ENCODE results near the gene AAMP. TPM values are rescaled to one million over a fixed set of nuclear protein-coding genes. Genes with fewer than 3 reads are reported as not detected.

AAMP gene
- total and polyA plus RNA-seq, 4 donors, result 63.6 to 116 (median 74.6) TPM

DNA sequence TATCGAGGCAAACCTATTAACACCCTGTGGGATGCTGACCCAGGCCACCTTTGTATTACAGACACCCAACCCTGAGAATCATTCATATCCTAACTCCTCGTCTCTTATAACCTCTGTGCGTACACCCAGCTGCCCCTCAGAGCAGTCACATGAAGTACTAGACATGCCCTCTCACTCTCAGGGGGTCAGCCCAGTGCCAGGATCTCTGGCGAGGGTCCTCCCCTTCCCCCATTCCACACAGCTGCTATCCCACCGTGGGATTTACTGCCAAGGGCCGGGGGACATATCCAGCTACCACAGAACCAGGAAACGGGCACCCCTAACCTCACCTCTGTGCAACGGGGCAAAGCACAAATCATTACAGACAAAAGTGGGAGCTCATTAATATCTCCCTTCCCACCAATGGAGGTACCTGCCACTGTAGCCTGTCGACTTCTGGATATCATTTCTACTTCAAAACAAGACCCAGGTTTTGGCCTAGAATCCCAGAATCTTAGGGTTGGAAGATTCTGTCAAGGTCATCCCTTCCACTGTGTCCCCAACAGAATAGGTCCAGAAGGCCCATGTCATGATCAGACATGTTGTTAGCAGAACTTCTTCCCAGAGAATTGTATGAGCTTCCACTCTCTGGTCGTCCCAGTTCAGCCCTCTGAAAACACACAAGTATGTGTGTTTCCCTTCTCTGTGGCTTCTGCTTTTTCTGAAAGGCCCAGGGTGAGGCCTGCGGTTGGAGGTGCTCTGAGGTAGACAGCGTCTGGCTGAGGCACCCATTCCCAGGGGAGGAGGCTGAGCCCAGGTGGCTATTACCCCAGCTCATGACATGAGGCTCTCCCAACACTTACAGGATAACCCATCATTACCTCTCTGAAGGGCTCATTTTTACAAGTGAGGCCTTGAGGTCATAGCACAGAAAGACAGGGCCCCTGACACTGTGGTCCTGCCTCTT lies 20.7 kb upstream of the AAMP start:
- peak; percentile 49 for DNase-seq (ENCODE audit: low spot score)
- 52% methylated on average over 12 of the region's 12 CpGs for WGBS
- Histone ChIP-seq H3K9me3 (ENCODE audit: control insufficient read depth in 4 of 4, low read length in 3 of 4) (no peaks in the 10 kb centered on the region), H3K27me3 (ENCODE audit: control insufficient read depth in 4 of 4, insufficient read depth in 4 of 4, low read length in 3 of 4) (no peaks in the 10 kb centered on the region), H3K4me3 (ENCODE audit: low read depth in 1 of 3, low read length in 3 of 3) (peak overlapping the region; percentile 10 to 89 (median 69)), H3K4me1 (ENCODE audit: control insufficient read depth in 4 of 4, insufficient read depth in 4 of 4, low read length in 3 of 4) (peaks cover 29 to 70% (median 55%) of the 10 kb centered on the region in 4 donors), H3K9ac (ENCODE audit: low read depth in 1 of 2, low read length in 2 of 2) (peak overlapping the region; percentile 69 to 86), H3K36me3 (ENCODE audit: control insufficient read depth in 4 of 4, insufficient read depth in 3 of 4, low read depth in 1 of 4, low read length in 3 of 4) (no peaks in the 10 kb centered on the region), H3K27ac (ENCODE audit: low read depth in 1 of 2, low read length in 2 of 2) (peak overlapping the region; percentile 98 to 99)
- no peak for TF ChIP-seq EGR1 (IDR thresholded peaks at IDR 0.05; ENCODE audit: low read depth in 2 of 2)

DNA sequence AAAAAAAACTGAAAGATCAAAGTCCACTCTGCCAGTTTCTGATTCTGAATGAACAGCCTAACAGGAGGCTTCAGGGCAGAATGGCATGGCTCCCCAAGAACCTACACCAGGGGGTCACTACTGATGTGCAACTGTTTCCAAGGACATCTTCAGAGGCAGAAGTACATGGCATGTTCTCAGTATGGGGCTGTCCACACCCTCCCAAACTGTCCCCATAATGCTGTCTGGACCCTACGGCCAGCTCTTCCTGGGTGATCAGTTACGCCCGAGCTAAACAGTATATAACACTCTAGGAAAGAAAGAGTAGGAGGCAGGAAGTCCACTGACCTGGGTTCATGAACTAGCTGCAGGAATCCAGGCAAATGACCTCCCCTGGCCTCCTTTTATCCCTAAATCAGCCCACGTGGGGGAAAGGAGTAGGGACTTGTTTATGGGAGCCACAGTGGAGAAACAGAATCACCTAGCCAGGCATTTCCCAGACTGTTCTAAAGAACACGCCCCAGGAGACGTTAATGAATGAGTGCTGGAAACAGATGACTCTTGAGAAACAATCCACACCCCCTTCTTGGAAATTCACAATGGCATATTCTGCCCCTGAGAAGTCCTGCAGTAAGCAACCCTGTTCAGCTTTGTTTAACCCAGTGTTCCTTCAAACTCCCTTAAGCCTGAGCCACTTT lies 19.8 kb upstream of the AAMP start:
- WGBS, result 10% methylated on average over 6 of the region's 6 CpGs

More for the DNA sequence above, 19.8 kb upstream of the AAMP start:
- TF ChIP-seq ZBTB33 (IDR thresholded peaks at IDR 0.05), result no peak
- TF ChIP-seq REST (IDR thresholded peaks at IDR 0.05), result peak; percentile 40
- peak in 1 of 2 donors; percentile 43 for TF ChIP-seq JUND (IDR thresholded peaks at IDR 0.05)
- TF ChIP-seq, protein P1, sequence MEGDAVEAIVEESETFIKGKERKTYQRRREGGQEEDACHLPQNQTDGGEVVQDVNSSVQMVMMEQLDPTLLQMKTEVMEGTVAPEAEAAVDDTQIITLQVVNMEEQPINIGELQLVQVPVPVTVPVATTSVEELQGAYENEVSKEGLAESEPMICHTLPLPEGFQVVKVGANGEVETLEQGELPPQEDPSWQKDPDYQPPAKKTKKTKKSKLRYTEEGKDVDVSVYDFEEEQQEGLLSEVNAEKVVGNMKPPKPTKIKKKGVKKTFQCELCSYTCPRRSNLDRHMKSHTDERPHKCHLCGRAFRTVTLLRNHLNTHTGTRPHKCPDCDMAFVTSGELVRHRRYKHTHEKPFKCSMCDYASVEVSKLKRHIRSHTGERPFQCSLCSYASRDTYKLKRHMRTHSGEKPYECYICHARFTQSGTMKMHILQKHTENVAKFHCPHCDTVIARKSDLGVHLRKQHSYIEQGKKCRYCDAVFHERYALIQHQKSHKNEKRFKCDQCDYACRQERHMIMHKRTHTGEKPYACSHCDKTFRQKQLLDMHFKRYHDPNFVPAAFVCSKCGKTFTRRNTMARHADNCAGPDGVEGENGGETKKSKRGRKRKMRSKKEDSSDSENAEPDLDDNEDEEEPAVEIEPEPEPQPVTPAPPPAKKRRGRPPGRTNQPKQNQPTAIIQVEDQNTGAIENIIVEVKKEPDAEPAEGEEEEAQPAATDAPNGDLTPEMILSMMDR (IDR thresholded peaks at IDR 0.05; ENCODE audit: low read depth, low read length, missing input control), result no peak
- no peak for TF ChIP-seq FOXA2 (IDR thresholded peaks at IDR 0.05)
- no peak for TF ChIP-seq ATF3 (IDR thresholded peaks at IDR 0.05)
- peak; percentile 9 for TF ChIP-seq YY1 (IDR thresholded peaks at IDR 0.05)
- no peak for TF ChIP-seq TAF1 (conservative IDR thresholded peaks at IDR 0.05)
- peak in 1 of 2 donors; percentile 66 for TF ChIP-seq EGR1 (IDR thresholded peaks at IDR 0.05; ENCODE audit: low read depth in 2 of 2)
- peak; percentile 59 for TF ChIP-seq MAX (IDR thresholded peaks at IDR 0.05)
- TF ChIP-seq SP1 (IDR thresholded peaks at IDR 0.05), result peak; percentile 87
- TF ChIP-seq HNF4A (conservative IDR thresholded peaks at IDR 0.05), result peak; percentile 77 to 85
- TF ChIP-seq FOXA1 (IDR thresholded peaks at IDR 0.05), result no peak
- TF ChIP-seq NR2F2 (IDR thresholded peaks at IDR 0.05), result peak; percentile 75
- no peak for TF ChIP-seq GABPA (IDR thresholded peaks at IDR 0.05 in 1 of 2, conservative IDR thresholded peaks at IDR 0.05 in 1 of 2)
- peak; percentile 32 for TF ChIP-seq HNF4G (IDR thresholded peaks at IDR 0.05)
- TF ChIP-seq RXRA (IDR thresholded peaks at IDR 0.05), result peak; percentile 96 to 98
- peak in 1 of 2 donors; percentile 31 for TF ChIP-seq RAD21 (IDR thresholded peaks at IDR 0.05)
- DNase-seq (ENCODE audit: low spot score), result peak; percentile 53
- H3K4me1 ChIP-seq (ENCODE audit: control insufficient read depth in 4 of 4, insufficient read depth in 4 of 4, low read length in 3 of 4), result peaks cover 33 to 78% (median 63%) of the 10 kb centered on the region in 4 donors
- no peaks in the 10 kb centered on the region for H3K27me3 ChIP-seq (ENCODE audit: control insufficient read depth in 4 of 4, insufficient read depth in 4 of 4, low read length in 3 of 4)
- H3K27ac ChIP-seq (ENCODE audit: low read depth in 1 of 2, low read length in 2 of 2), result peak overlapping the region; percentile 98 to 99
- peak overlapping the region; percentile 10 to 69 for H3K9ac ChIP-seq (ENCODE audit: low read depth in 1 of 2, low read length in 2 of 2)
- H3K4me3 ChIP-seq (ENCODE audit: low read depth in 1 of 3, low read length in 3 of 3), result peak overlapping the region in 1 of 3 donors; percentile 69
- no peaks in the 10 kb centered on the region for H3K9me3 ChIP-seq (ENCODE audit: control insufficient read depth in 4 of 4, low read length in 3 of 4)
- H3K36me3 ChIP-seq (ENCODE audit: control insufficient read depth in 4 of 4, insufficient read depth in 3 of 4, low read depth in 1 of 4, low read length in 3 of 4), result no peaks in the 10 kb centered on the region
